SK-N-SH treated with all-trans-retinoic acid at 6 μM for 48 hours (cell line): Measurements from ENCODE around the gene ROCK2.

Experiments used
- ATAC-seq: fragments of 200-7000 bp; cut with Tn5 transposase; 3 replicates; pipeline ENCODE4 v1.9.1; 2020; ENCODE audit warnings: mild to moderate bottlenecking, moderate library complexity
- ARNTL ChIP-seq: fragments of 450-650 bp; formaldehyde crosslinking; IDR thresholded peaks from 2 replicates; pipeline ENCODE4 v1.5.0; 2020; ENCODE audit warnings: low read depth, mild to moderate bottlenecking, moderate library complexity, borderline replicate concordance
- BACH2 ChIP-seq: fragments of 250-450 bp; sonication (Bioruptor Pico); IDR thresholded peaks from 2 replicates; pipeline ENCODE4 v1.9.0; 2021; ENCODE audit warnings: mild to moderate bottlenecking, borderline replicate concordance
- CSDC2 ChIP-seq: fragments of 250-450 bp; sonication (Bioruptor Pico); IDR thresholded peaks from 2 replicates; pipeline ENCODE4 v1.5.0; 2020; ENCODE audit warnings: mild to moderate bottlenecking, moderate library complexity
- ESRRG ChIP-seq: fragments of 250-450 bp; sonication (Bioruptor Pico); IDR thresholded peaks from 2 replicates; pipeline ENCODE4 v1.6.1; 2021; ENCODE audit warnings: mild to moderate bottlenecking
- GLIS3 ChIP-seq: fragments of 250-450 bp; sonication (Bioruptor Pico); IDR thresholded peaks from 2 replicates; pipeline ENCODE4 v1.5.0; 2020; ENCODE audit warnings: mild to moderate bottlenecking, moderate library complexity
- OSR1 ChIP-seq: fragments of 250-450 bp; sonication (Bioruptor Pico); IDR thresholded peaks from 2 replicates; pipeline ENCODE4 v1.8.0; 2022; ENCODE audit warnings: moderate library complexity, mild to moderate bottlenecking, inconsistent platforms
- PPARA ChIP-seq: fragments of 250-450 bp; sonication (Bioruptor Pico); IDR thresholded peaks from 2 replicates; pipeline ENCODE4 v1.5.0; 2020; ENCODE audit warnings: mild to moderate bottlenecking, borderline replicate concordance
- RARB ChIP-seq: fragments of 250-450 bp; sonication (Bioruptor Pico); IDR thresholded peaks from 2 replicates; pipeline ENCODE4 v1.8.0; 2021; ENCODE audit warnings: mild to moderate bottlenecking, moderate library complexity
- SNAI2 ChIP-seq: fragments of 250-450 bp; sonication (Bioruptor Pico); IDR thresholded peaks from 2 replicates; pipeline ENCODE4 v1.5.0; 2020; ENCODE audit warnings: mild to moderate bottlenecking, moderate library complexity
- TCF4 ChIP-seq: fragments of 250-450 bp; sonication (Bioruptor Pico); IDR thresholded peaks from 2 replicates; pipeline ENCODE4 v1.8.0; 2021; ENCODE audit warnings: mild to moderate bottlenecking, moderate library complexity, borderline replicate concordance
- TOX ChIP-seq: fragments of 250-450 bp; sonication (Bioruptor Pico); IDR thresholded peaks from 2 replicates; pipeline ENCODE4 v1.8.0; 2021; ENCODE audit warnings: mild to moderate bottlenecking, moderate library complexity, borderline replicate concordance
- ZC3H10 ChIP-seq: fragments of 250-450 bp; sonication (Bioruptor Pico); IDR thresholded peaks from 2 replicates; pipeline ENCODE4 v1.5.1; 2021; ENCODE audit warnings: mild to moderate bottlenecking, moderate library complexity
- ZFP3 ChIP-seq: fragments of 250-450 bp; sonication (Bioruptor Pico); IDR thresholded peaks from 2 replicates; pipeline ENCODE4 v1.5.0; 2020; ENCODE audit warnings: mild to moderate bottlenecking, moderate library complexity
- ZFP30 ChIP-seq: fragments of 450-650 bp; formaldehyde crosslinking; IDR thresholded peaks from 2 replicates; pipeline ENCODE4 v1.5.0; 2022; ENCODE audit warnings: mild to moderate bottlenecking, moderate library complexity
- ZNF565 ChIP-seq: fragments of 450-650 bp; formaldehyde crosslinking; conservative IDR thresholded peaks from 2 replicates; pipeline ENCODE4 v1.5.0; 2020; ENCODE audit warnings: low read depth, mild to moderate bottlenecking, moderate library complexity
- ZNF70 ChIP-seq: fragments of 450-650 bp; formaldehyde crosslinking; IDR thresholded peaks from 2 replicates; pipeline ENCODE4 v1.5.0; 2020; ENCODE audit warnings: mild to moderate bottlenecking, moderate library complexity
- ZNF8 ChIP-seq: fragments of 450-650 bp; formaldehyde crosslinking; IDR thresholded peaks from 2 replicates; pipeline ENCODE4 v1.5.0; 2020; ENCODE audit warnings: mild to moderate bottlenecking, moderate library complexity
- TF ChIP-seq, protein P1 (sequence below): fragments of 250-450 bp; sonication (Bioruptor Pico); IDR thresholded peaks from 2 replicates; pipeline ENCODE4 v1.8.0; 2021; ENCODE audit warnings: low read depth, mild to moderate bottlenecking, moderate library complexity, borderline replicate concordance
- TF ChIP-seq, protein P2 (sequence below): fragments of 250-450 bp; sonication (Bioruptor Pico); IDR thresholded peaks from 2 replicates; pipeline ENCODE4 v1.5.0; 2020; ENCODE audit warnings: mild to moderate bottlenecking, moderate library complexity
- TF ChIP-seq, protein P3 (sequence below): fragments of 250-450 bp; sonication (Bioruptor Pico); IDR thresholded peaks from 2 replicates; pipeline ENCODE4 v1.8.0; 2020; ENCODE audit warnings: mild to moderate bottlenecking, moderate library complexity, borderline replicate concordance
- TF ChIP-seq, protein P4 (sequence below): fragments of 250-450 bp; sonication (Bioruptor Pico); IDR thresholded peaks from 2 replicates; pipeline ENCODE4 v1.5.1; 2020; ENCODE audit warnings: low read depth, mild to moderate bottlenecking, moderate library complexity

Gene ROCK2

DNA sequence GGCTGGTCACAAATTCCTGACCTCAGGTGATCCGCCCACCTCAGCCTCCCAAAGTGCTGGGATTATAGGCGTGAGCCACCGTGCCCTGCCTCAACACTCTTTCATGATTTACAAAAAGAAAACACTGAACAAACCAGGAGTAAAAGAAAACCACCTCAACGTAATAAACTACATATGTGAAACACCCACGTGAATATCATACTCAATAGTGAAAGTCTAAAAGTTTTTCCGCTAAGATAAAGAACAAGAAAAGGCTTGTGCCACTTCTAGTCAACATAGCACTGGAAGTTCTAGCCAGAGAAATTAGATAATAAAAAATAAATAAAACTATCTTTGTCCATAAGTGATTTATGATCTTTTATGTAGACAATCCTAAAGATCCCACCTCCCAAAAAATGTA is 68.5 kb downstream of the ROCK2 start (continued):
- TF ChIP-seq, protein P1, sequence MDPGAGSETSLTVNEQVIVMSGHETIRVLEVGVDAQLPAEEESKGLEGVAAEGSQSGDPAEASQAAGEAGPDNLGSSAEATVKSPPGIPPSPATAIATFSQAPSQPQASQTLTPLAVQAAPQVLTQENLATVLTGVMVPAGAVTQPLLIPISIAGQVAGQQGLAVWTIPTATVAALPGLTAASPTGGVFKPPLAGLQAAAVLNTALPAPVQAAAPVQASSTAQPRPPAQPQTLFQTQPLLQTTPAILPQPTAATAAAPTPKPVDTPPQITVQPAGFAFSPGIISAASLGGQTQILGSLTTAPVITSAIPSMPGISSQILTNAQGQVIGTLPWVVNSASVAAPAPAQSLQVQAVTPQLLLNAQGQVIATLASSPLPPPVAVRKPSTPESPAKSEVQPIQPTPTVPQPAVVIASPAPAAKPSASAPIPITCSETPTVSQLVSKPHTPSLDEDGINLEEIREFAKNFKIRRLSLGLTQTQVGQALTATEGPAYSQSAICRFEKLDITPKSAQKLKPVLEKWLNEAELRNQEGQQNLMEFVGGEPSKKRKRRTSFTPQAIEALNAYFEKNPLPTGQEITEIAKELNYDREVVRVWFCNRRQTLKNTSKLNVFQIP: no peak

DNA sequence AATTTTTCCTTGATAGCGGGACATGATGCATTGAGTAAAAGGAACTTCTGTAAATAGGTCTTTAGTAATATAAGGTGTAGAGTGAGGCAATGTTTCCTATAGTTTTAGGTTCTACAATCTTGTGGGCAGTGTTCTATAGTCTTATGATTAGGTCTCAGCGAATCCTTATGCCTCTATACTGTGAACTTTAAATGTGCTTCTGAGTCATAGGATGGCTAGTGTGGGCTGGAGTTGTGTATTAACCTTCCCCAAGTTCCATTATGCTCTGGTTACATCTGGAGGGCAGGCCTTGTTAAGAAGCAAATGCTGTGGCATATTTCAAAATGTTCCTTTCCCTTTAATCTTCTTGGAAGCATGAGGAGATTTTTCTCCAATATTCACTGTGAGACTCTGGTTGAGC is 73.5 kb downstream of the ROCK2 start:
- no peak for ATAC-seq
- TF ChIP-seq ZNF8 (CRISPR knock-in tag): no peak
- TF ChIP-seq, protein P2, sequence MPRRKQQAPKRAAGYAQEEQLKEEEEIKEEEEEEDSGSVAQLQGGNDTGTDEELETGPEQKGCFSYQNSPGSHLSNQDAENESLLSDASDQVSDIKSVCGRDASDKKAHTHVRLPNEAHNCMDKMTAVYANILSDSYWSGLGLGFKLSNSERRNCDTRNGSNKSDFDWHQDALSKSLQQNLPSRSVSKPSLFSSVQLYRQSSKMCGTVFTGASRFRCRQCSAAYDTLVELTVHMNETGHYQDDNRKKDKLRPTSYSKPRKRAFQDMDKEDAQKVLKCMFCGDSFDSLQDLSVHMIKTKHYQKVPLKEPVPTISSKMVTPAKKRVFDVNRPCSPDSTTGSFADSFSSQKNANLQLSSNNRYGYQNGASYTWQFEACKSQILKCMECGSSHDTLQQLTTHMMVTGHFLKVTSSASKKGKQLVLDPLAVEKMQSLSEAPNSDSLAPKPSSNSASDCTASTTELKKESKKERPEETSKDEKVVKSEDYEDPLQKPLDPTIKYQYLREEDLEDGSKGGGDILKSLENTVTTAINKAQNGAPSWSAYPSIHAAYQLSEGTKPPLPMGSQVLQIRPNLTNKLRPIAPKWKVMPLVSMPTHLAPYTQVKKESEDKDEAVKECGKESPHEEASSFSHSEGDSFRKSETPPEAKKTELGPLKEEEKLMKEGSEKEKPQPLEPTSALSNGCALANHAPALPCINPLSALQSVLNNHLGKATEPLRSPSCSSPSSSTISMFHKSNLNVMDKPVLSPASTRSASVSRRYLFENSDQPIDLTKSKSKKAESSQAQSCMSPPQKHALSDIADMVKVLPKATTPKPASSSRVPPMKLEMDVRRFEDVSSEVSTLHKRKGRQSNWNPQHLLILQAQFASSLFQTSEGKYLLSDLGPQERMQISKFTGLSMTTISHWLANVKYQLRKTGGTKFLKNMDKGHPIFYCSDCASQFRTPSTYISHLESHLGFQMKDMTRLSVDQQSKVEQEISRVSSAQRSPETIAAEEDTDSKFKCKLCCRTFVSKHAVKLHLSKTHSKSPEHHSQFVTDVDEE: no peak
- no peak for TF ChIP-seq ZFP30

DNA sequence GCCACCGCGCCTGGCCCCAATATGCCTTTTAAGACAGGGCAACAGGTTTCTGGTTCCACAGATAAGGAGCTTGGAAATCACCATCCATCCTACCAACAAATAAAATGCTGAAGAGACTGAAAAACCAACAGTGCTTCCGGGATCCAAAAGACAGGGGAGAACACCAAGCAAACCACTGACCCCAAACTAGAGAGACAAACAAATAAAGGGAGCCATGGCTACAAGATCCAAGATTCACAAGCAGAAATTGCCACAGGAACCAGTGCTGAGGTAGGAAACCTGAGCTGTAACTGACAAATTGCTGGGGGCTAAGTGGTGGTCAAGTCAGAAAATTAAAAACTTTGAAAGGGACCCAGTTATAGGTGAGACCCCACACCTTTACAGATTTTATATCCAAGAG is 76.5 kb downstream of the ROCK2 start:
- ATAC-seq: no peak

More for the DNA sequence above, 76.5 kb downstream of the ROCK2 start:
- TF ChIP-seq ZFP3 (CRISPR knock-in tag): no peak
- TF ChIP-seq, protein P3, sequence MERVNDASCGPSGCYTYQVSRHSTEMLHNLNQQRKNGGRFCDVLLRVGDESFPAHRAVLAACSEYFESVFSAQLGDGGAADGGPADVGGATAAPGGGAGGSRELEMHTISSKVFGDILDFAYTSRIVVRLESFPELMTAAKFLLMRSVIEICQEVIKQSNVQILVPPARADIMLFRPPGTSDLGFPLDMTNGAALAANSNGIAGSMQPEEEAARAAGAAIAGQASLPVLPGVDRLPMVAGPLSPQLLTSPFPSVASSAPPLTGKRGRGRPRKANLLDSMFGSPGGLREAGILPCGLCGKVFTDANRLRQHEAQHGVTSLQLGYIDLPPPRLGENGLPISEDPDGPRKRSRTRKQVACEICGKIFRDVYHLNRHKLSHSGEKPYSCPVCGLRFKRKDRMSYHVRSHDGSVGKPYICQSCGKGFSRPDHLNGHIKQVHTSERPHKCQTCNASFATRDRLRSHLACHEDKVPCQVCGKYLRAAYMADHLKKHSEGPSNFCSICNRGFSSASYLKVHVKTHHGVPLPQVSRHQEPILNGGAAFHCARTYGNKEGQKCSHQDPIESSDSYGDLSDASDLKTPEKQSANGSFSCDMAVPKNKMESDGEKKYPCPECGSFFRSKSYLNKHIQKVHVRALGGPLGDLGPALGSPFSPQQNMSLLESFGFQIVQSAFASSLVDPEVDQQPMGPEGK (CRISPR knock-in tag): no peak
- TF ChIP-seq PPARA (CRISPR knock-in tag): no peak
- TF ChIP-seq, protein P4, sequence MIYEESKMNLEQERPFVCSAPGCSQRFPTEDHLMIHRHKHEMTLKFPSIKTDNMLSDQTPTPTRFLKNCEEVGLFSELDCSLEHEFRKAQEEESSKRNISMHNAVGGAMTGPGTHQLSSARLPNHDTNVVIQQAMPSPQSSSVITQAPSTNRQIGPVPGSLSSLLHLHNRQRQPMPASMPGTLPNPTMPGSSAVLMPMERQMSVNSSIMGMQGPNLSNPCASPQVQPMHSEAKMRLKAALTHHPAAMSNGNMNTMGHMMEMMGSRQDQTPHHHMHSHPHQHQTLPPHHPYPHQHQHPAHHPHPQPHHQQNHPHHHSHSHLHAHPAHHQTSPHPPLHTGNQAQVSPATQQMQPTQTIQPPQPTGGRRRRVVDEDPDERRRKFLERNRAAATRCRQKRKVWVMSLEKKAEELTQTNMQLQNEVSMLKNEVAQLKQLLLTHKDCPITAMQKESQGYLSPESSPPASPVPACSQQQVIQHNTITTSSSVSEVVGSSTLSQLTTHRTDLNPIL (CRISPR knock-in tag): no peak
- TF ChIP-seq ESRRG (CRISPR knock-in tag): no peak
- TF ChIP-seq OSR1 (CRISPR knock-in tag): no peak
- TF ChIP-seq BACH2 (CRISPR knock-in tag): no peak
- TF ChIP-seq, protein P1: no peak
- TF ChIP-seq ZC3H10: no peak
- no peak for TF ChIP-seq TOX
- TF ChIP-seq, protein P2: no peak
- no peak for TF ChIP-seq ARNTL (CRISPR knock-in tag)
- TF ChIP-seq ZNF70 (CRISPR knock-in tag): no peak
- TF ChIP-seq ZNF565 (CRISPR knock-in tag): no peak
- no peak for TF ChIP-seq TCF4 (CRISPR knock-in tag)
- no peak for TF ChIP-seq CSDC2 (CRISPR knock-in tag)
- no peak for TF ChIP-seq GLIS3 (CRISPR knock-in tag)
- no peak for TF ChIP-seq RARB
- no peak for TF ChIP-seq SNAI2 (CRISPR knock-in tag)
